Upper lobe of left lung (tissue), 6 donors: ENCODE measurements around the gene RAP1A. TPM values are rescaled to one million over a fixed set of nuclear protein-coding genes. Genes with fewer than 3 reads are reported as not detected.
A peak's percentile ranks its signal among the peaks of the same experiment; 100 is the strongest.

Experiments
- ATAC-seq, 2 donors: fragments of 200-7000 bp; cut with Tn5 transposase; one replicate each; pipeline ENCODE4 v1.9.1; 2022; ENCODE audit warnings: mild to moderate bottlenecking in 2 of 2, moderate library complexity in 2 of 2; ENCODE audit not compliant: low FRiP score in 2 of 2
- DNase-seq, 2 donors: peaks; one replicate each; pipeline ENCODE4 v3.0.0-alpha.2; 2019 to 2020
- H3K27ac ChIP-seq, 4 donors: fragments of 200-600 bp; sonication (generic); one replicate each; pipeline ENCODE4 v1.5.1; 2016 to 2019
- H3K27me3 ChIP-seq, 4 donors: fragments of 200-600 bp; sonication (generic); one replicate each; pipeline ENCODE4 v1.5.1; 2017 to 2019
- H3K36me3 ChIP-seq, 4 donors: fragments of 200-600 bp; sonication (generic); one replicate each; pipeline ENCODE4 v1.5.1; 2016 to 2019
- H3K4me1 ChIP-seq, 4 donors: fragments of 200-600 bp; sonication (generic); one replicate each; pipeline ENCODE4 v1.5.1; 2018 to 2019
- H3K4me3 ChIP-seq, 4 donors: fragments of 200-600 bp; sonication (generic); one replicate each; pipeline ENCODE4 v1.5.1; 2017 to 2019; ENCODE audit warnings: mild to moderate bottlenecking in 2 of 4, moderate library complexity in 1 of 4
- H3K9me3 ChIP-seq, 4 donors: fragments of 200-600 bp; sonication (generic); one replicate each; pipeline ENCODE4 v1.5.1; 2018 to 2019
- EP300 ChIP-seq, 4 donors: sonication (generic); formaldehyde crosslinking; IDR thresholded peaks; one replicate each; pipeline ENCODE4 v1.5.1; 2017; ENCODE audit warnings: antibody characterized with exemption in 4 of 4, control low read depth in 2 of 4
- POLR2A ChIP-seq, 4 donors: fragments of 450-650 bp; IDR thresholded peaks; one replicate each; pipeline ENCODE4 v1.5.1; 2016 to 2017; ENCODE audit warnings: antibody characterized with exemption in 4 of 4, mild to moderate bottlenecking in 2 of 4
- POLR2AphosphoS5 ChIP-seq, 2 donors: sonication (generic); formaldehyde crosslinking; IDR thresholded peaks; one replicate each; pipeline ENCODE4 v1.5.1; 2017; ENCODE audit warnings: antibody characterized with exemption in 2 of 2
- WGBS, 2 donors: methylation state at CpG; one replicate each; pipeline ENCODE4 v1.1.5; 2017 to 2018; 5-methylcytosine and 5-hydroxymethylcytosine counted together
- total RNA-seq, 6 donors: library from RNA; depleted of rRNA in 4 of 6; stranded (reverse); fragments of >200 nt in 4 of 6; gene quantifications; one replicate each; pipeline versions ENCODE4 v1.1.0 to v1.2.1, GENCODE V29; 2016 to 2021
- TF ChIP-seq, protein P1 (sequence below), 6 experiments: fragments of 450-650 bp in 4 of 6; fragments of 200-600 bp in 2 of 6; sonication (generic) in 2 of 6; IDR thresholded peaks; one replicate each; pipeline ENCODE4 v1.5.1; 2016 to 2019; ENCODE audit warnings: antibody characterized with exemption in 6 of 6
- donor health status: DM: no; HTN: no; CAD: no; lungs with moderate emphysema.
- donor health status: DM: no; HTN: yes; CAD: no; lungs with severe emphysema.

The RAP1A gene
- total RNA-seq, 6 donors from 2014 or later: 16.8 to 115 (median 82.6) TPM

GRCh38 chr1:111647736-111648135 lies 28.1 kb downstream of the RAP1A start:
- DNase-seq (no peak), ATAC-seq (no peak)
- Histone ChIP-seq H3K4me3 (no peak overlapping the region), H3K4me1 (peaks cover 10 to 28% (median 21%) of the 10 kb centered on the region in 4 donors), H3K27ac (no peak overlapping the region), H3K36me3 (no peaks in the 10 kb centered on the region), H3K27me3 (no peaks in the 10 kb centered on the region), H3K9me3 (no peaks in the 10 kb centered on the region)
- no peak for TF ChIP-seq POLR2A (IDR thresholded peaks at IDR 0.05)
- no peak for TF ChIP-seq EP300 (IDR thresholded peaks at IDR 0.05)
- TF ChIP-seq, protein P1, sequence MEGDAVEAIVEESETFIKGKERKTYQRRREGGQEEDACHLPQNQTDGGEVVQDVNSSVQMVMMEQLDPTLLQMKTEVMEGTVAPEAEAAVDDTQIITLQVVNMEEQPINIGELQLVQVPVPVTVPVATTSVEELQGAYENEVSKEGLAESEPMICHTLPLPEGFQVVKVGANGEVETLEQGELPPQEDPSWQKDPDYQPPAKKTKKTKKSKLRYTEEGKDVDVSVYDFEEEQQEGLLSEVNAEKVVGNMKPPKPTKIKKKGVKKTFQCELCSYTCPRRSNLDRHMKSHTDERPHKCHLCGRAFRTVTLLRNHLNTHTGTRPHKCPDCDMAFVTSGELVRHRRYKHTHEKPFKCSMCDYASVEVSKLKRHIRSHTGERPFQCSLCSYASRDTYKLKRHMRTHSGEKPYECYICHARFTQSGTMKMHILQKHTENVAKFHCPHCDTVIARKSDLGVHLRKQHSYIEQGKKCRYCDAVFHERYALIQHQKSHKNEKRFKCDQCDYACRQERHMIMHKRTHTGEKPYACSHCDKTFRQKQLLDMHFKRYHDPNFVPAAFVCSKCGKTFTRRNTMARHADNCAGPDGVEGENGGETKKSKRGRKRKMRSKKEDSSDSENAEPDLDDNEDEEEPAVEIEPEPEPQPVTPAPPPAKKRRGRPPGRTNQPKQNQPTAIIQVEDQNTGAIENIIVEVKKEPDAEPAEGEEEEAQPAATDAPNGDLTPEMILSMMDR (IDR thresholded peaks at IDR 0.05): no peak
- no peak for TF ChIP-seq POLR2AphosphoS5 (IDR thresholded peaks at IDR 0.05)
- 77 to 80% methylated on average over 1 of the region's 1 CpG for WGBS, 2 donors

GRCh38 chr1:111648806-111649205 lies 29.2 kb downstream of the RAP1A start:
- no peak for ATAC-seq
- Histone ChIP-seq H3K27ac (no peak overlapping the region), H3K9me3 (no peaks in the 10 kb centered on the region), H3K36me3 (no peaks in the 10 kb centered on the region), H3K27me3 (no peaks in the 10 kb centered on the region), H3K4me1 (peaks cover 16 to 30% (median 23%) of the 10 kb centered on the region in 4 donors), H3K4me3 (no peak overlapping the region)
- TF ChIP-seq POLR2AphosphoS5 (IDR thresholded peaks at IDR 0.05) (no peak), EP300 (IDR thresholded peaks at IDR 0.05) (no peak), POLR2A (IDR thresholded peaks at IDR 0.05) (no peak)
- TF ChIP-seq, protein P1 (IDR thresholded peaks at IDR 0.05): no peak
- DNase-seq: no peak
- WGBS, 2 donors: 75 to 84% methylated on average over 7 of the region's 7 CpGs

- no peak overlapping the region for H3K27ac ChIP-seq
- WGBS, 2 donors: 73 to 79% methylated on average over 10 of the region's 10 CpGs
- H3K9me3 ChIP-seq: no peaks in the 10 kb centered on the region
- TF ChIP-seq, protein P1 (IDR thresholded peaks at IDR 0.05): no peak
- TF ChIP-seq POLR2A (IDR thresholded peaks at IDR 0.05) (no peak), POLR2AphosphoS5 (IDR thresholded peaks at IDR 0.05) (no peak), EP300 (IDR thresholded peaks at IDR 0.05) (no peak)
- no peak overlapping the region for H3K4me3 ChIP-seq
- peaks cover 20 to 32% (median 27%) of the 10 kb centered on the region in 4 donors for H3K4me1 ChIP-seq
- no peak for ATAC-seq
- no peaks in the 10 kb centered on the region for H3K36me3 ChIP-seq
- DNase-seq: peak in 1 of 2 donors; percentile 24
- H3K27me3 ChIP-seq: no peaks in the 10 kb centered on the region
Observed at GRCh38 chr1:111649227-111649626, 29.6 kb downstream of the RAP1A start.

DNA sequence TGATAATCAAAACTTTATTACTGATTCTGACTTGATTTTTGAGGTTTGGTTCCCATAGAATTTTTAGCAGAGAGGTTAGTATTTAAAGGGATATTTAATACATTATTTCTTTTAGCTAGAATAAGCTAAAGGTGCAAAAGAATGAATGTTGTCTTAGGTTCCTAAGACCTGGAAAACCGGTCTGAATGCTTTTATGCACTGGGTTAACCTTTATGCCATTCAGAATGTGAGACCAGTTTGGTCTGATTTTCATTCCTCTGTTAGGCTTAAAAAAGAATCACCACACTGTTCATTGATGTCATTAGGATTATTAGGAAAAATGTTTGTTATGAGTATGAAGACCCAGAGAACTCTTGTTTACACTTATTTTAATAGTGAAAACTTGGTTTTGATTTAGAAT lies 30.1 kb downstream of the RAP1A start:
- no peaks in the 10 kb centered on the region for H3K36me3 ChIP-seq
- H3K27ac ChIP-seq: no peak overlapping the region
- no peak for DNase-seq
- no peaks in the 10 kb centered on the region for H3K9me3 ChIP-seq
- ATAC-seq: no peak
- no peaks in the 10 kb centered on the region for H3K27me3 ChIP-seq
- WGBS, 2 donors: 59 to 73% methylated on average over 1 of the region's 1 CpG
- TF ChIP-seq POLR2AphosphoS5 (IDR thresholded peaks at IDR 0.05) (no peak), EP300 (IDR thresholded peaks at IDR 0.05) (no peak), POLR2A (IDR thresholded peaks at IDR 0.05) (no peak)
- TF ChIP-seq, protein P1 (IDR thresholded peaks at IDR 0.05): no peak
- peaks cover 20 to 35% (median 28%) of the 10 kb centered on the region in 4 donors for H3K4me1 ChIP-seq
- no peak overlapping the region for H3K4me3 ChIP-seq

DNA sequence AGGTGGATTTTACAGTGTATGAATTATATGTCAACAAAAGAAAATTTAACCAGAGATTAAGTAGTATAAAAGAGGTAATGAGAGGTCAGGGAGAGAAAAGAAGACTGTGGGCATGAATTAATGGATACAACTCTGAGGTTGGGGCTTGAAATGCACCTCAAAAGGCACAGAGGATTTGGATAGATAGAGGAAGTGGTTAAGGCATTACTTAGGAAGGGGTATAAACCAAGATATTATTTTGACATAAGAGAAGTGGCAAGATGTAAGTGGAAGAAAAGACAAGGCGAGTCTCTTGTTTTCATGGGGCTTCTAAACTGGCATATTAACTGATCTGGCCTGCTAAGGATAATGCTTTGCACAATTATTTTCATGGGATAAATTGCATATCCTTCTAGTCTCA lies 34.1 kb downstream of the RAP1A start:
- H3K4me3 ChIP-seq: no peak overlapping the region
- ATAC-seq (no peak), DNase-seq (no peak)
- H3K27me3 ChIP-seq: no peaks in the 10 kb centered on the region
- H3K36me3 ChIP-seq: no peaks in the 10 kb centered on the region
- H3K4me1 ChIP-seq: peaks cover 33 to 47% (median 37%) of the 10 kb centered on the region in 4 donors
- no peaks in the 10 kb centered on the region for H3K9me3 ChIP-seq
- WGBS, 2 donors: 78 to 81% methylated on average over 1 of the region's 1 CpG
- TF ChIP-seq EP300 (IDR thresholded peaks at IDR 0.05) (no peak), POLR2A (IDR thresholded peaks at IDR 0.05) (no peak), POLR2AphosphoS5 (IDR thresholded peaks at IDR 0.05) (no peak)
- TF ChIP-seq, protein P1 (IDR thresholded peaks at IDR 0.05): no peak
- H3K27ac ChIP-seq: no peak overlapping the region
